HEK293 (cell line): Measurements from ENCODE around the gene FSD2.

Experiments
- BCL11B ChIP-seq: fragments of 450-650 bp; formaldehyde crosslinking; IDR thresholded peaks from 2 replicates; pipeline ENCODE4 v1.5.1; 2016; ENCODE audit warnings: low read depth, missing biosample characterization, missing genetic modification characterization
- EGR2 ChIP-seq: fragments of 450-650 bp; formaldehyde crosslinking; IDR thresholded peaks from 2 replicates; pipeline ENCODE4 v1.5.1; 2016; ENCODE audit warnings: low read depth, missing biosample characterization, missing genetic modification characterization
- GLI2 ChIP-seq: fragments of 450-650 bp; formaldehyde crosslinking; IDR thresholded peaks from 2 replicates; pipeline ENCODE4; 2017; ENCODE audit warnings: missing biosample characterization, missing genetic modification characterization, low read depth, borderline replicate concordance
- MEIS1 ChIP-seq: sonication (generic); formaldehyde crosslinking; IDR thresholded peaks from 2 replicates; pipeline ENCODE4 v1.8.1; 2022; ENCODE audit warnings: missing genetic modification reagents, mild to moderate bottlenecking, borderline replicate concordance
- MZF1 ChIP-seq: fragments of 450-650 bp; formaldehyde crosslinking; IDR thresholded peaks from 2 replicates; pipeline ENCODE4 v1.5.1; 2017; ENCODE audit warnings: missing biosample characterization, missing genetic modification characterization, borderline replicate concordance
- YY1 ChIP-seq: fragments of 450-650 bp; formaldehyde crosslinking; IDR thresholded peaks from 2 replicates; pipeline ENCODE4 v1.5.1; 2018; ENCODE audit warnings: missing biosample characterization, missing genetic modification characterization
- YY2 ChIP-seq: fragments of 450-650 bp; formaldehyde crosslinking; IDR thresholded peaks from 2 replicates; pipeline ENCODE4 v1.5.1; 2016; ENCODE audit warnings: missing biosample characterization, missing genetic modification characterization
- ZBTB20 ChIP-seq: fragments of 450-650 bp; formaldehyde crosslinking; IDR thresholded peaks from 2 replicates; pipeline ENCODE4 v1.5.1; 2016; ENCODE audit warnings: missing biosample characterization, missing genetic modification characterization
- ZFHX2 ChIP-seq: fragments of 450-650 bp; formaldehyde crosslinking; conservative IDR thresholded peaks from 2 replicates; pipeline ENCODE4 v1.5.1; 2016; ENCODE audit warnings: missing biosample characterization, missing genetic modification characterization
- ZNF114 ChIP-seq: fragments of 450-650 bp; formaldehyde crosslinking; IDR thresholded peaks from 2 replicates; pipeline ENCODE4 v1.5.0; 2017; ENCODE audit warnings: missing biosample characterization, missing genetic modification characterization
- ZNF184 ChIP-seq: fragments of 450-650 bp; IDR thresholded peaks from 2 replicates; pipeline ENCODE4 v1.5.1; 2018; ENCODE audit warnings: missing biosample characterization, mild to moderate bottlenecking, missing genetic modification characterization
- ZNF214 ChIP-seq: fragments of 450-650 bp; formaldehyde crosslinking; IDR thresholded peaks from 2 replicates; pipeline ENCODE4 v1.5.1; 2017; ENCODE audit warnings: missing biosample characterization, mild to moderate bottlenecking, missing genetic modification characterization, borderline replicate concordance
- ZNF223 ChIP-seq: fragments of 450-650 bp; formaldehyde crosslinking; IDR thresholded peaks from 2 replicates; pipeline ENCODE4 v1.5.1; 2016; ENCODE audit warnings: missing biosample characterization, missing genetic modification characterization
- ZNF24 ChIP-seq: fragments of 450-650 bp; formaldehyde crosslinking; IDR thresholded peaks from 2 replicates; pipeline ENCODE4 v1.5.1; 2016; ENCODE audit warnings: missing biosample characterization, missing genetic modification characterization
- ZNF292 ChIP-seq: fragments of 450-650 bp; formaldehyde crosslinking; IDR thresholded peaks from 2 replicates; pipeline ENCODE4 v1.5.1; 2016; ENCODE audit warnings: low read depth, missing biosample characterization, missing genetic modification characterization, borderline replicate concordance
- ZNF404 ChIP-seq: fragments of 450-650 bp; formaldehyde crosslinking; IDR thresholded peaks from 2 replicates; pipeline ENCODE4 v1.5.1; 2017; ENCODE audit warnings: missing biosample characterization, missing genetic modification characterization
- ZNF433 ChIP-seq: fragments of 450-650 bp; formaldehyde crosslinking; IDR thresholded peaks from 2 replicates; pipeline ENCODE4 v1.5.1; 2016; ENCODE audit warnings: missing biosample characterization, missing genetic modification characterization, low read depth
- ZNF529 ChIP-seq: fragments of 450-650 bp; formaldehyde crosslinking; IDR thresholded peaks from 2 replicates; pipeline ENCODE4 v1.5.1; 2017; ENCODE audit warnings: missing genetic modification characterization, missing biosample characterization; ENCODE audit not compliant: insufficient replicate concordance
- ZNF548 ChIP-seq: fragments of 450-650 bp; formaldehyde crosslinking; IDR thresholded peaks from 2 replicates; pipeline ENCODE4 v1.5.1; 2016; ENCODE audit warnings: missing biosample characterization, missing genetic modification characterization
- ZNF624 ChIP-seq: fragments of 450-650 bp; formaldehyde crosslinking; IDR thresholded peaks from 2 replicates; pipeline ENCODE4 v1.5.1; 2017; ENCODE audit warnings: missing biosample characterization, missing genetic modification characterization
- ZNF707 ChIP-seq: fragments of 450-650 bp; formaldehyde crosslinking; IDR thresholded peaks from 2 replicates; pipeline ENCODE4 v1.5.1; 2016; ENCODE audit warnings: missing biosample characterization, missing genetic modification characterization
- ZNF747 ChIP-seq: fragments of 450-650 bp; formaldehyde crosslinking; IDR thresholded peaks from 2 replicates; pipeline ENCODE4 v1.5.1; 2016; ENCODE audit warnings: missing biosample characterization, missing genetic modification characterization
- ZNF830 ChIP-seq: fragments of 450-650 bp; IDR thresholded peaks from 2 replicates; pipeline ENCODE4 v1.5.0; 2018; ENCODE audit warnings: missing biosample characterization, missing genetic modification characterization, low read depth, mild to moderate bottlenecking, moderate library complexity
- ZSCAN23 ChIP-seq: fragments of 450-650 bp; formaldehyde crosslinking; IDR thresholded peaks from 2 replicates; pipeline ENCODE4 v1.5.1; 2016; ENCODE audit warnings: missing biosample characterization, missing genetic modification characterization
- TF ChIP-seq, protein P1 (sequence below): fragments of 450-650 bp; formaldehyde crosslinking; conservative IDR thresholded peaks from 2 replicates; pipeline ENCODE4 v1.5.1; 2016; ENCODE audit warnings: low read depth, missing biosample characterization, missing genetic modification characterization
- TF ChIP-seq, protein P2 (sequence below): fragments of 450-650 bp; formaldehyde crosslinking; IDR thresholded peaks from 2 replicates; pipeline ENCODE4 v1.5.1; 2016; ENCODE audit warnings: missing biosample characterization, missing genetic modification characterization
- TF ChIP-seq, protein P3 (sequence below): fragments of 450-650 bp; formaldehyde crosslinking; IDR thresholded peaks from 2 replicates; pipeline ENCODE4 v1.5.1; 2017; ENCODE audit warnings: missing biosample characterization, mild to moderate bottlenecking, missing genetic modification characterization, moderate library complexity

The FSD2 gene

GRCh38 chr15:82809308-82810060 lies 3.6 kb upstream of the FSD2 start, which contains the start of gene WHAMM (continued):
- TF ChIP-seq, protein P1, sequence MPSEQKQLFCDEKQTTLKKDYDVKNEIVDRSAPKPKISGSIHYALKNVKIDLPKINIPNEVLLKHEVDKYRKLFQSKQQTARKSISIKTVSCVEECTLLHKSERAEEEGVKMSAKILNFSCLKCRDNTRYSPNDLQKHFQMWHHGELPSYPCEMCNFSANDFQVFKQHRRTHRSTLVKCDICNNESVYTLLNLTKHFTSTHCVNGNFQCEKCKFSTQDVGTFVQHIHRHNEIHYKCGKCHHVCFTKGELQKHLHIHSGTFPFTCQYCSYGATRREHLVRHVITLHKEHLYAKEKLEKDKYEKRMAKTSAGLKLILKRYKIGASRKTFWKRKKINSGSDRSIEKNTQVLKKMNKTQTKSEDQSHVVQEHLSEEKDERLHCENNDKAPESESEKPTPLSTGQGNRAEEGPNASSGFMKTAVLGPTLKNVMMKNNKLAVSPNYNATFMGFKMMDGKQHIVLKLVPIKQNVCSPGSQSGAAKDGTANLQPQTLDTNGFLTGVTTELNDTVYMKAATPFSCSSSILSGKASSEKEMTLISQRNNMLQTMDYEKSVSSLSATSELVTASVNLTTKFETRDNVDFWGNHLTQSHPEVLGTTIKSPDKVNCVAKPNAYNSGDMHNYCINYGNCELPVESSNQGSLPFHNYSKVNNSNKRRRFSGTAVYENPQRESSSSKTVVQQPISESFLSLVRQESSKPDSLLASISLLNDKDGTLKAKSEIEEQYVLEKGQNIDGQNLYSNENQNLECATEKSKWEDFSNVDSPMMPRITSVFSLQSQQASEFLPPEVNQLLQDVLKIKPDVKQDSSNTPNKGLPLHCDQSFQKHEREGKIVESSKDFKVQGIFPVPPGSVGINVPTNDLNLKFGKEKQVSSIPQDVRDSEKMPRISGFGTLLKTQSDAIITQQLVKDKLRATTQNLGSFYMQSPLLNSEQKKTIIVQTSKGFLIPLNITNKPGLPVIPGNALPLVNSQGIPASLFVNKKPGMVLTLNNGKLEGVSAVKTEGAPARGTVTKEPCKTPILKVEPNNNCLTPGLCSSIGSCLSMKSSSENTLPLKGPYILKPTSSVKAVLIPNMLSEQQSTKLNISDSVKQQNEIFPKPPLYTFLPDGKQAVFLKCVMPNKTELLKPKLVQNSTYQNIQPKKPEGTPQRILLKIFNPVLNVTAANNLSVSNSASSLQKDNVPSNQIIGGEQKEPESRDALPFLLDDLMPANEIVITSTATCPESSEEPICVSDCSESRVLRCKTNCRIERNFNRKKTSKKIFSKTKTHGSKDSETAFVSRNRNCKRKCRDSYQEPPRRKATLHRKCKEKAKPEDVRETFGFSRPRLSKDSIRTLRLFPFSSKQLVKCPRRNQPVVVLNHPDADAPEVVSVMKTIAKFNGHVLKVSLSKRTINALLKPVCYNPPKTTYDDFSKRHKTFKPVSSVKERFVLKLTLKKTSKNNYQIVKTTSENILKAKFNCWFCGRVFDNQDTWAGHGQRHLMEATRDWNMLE (tag by site-specific recombination), result no peak
- TF ChIP-seq ZNF404 (tag by site-specific recombination) (no peak), MEIS1 (CRISPR knock-in tag) (no peak), ZNF747 (tag by site-specific recombination) (no peak), ZNF292 (tag by site-specific recombination) (no peak), ZNF830 (tag by site-specific recombination) (no peak), ZSCAN23 (tag by site-specific recombination) (no peak), ZNF433 (tag by site-specific recombination) (no peak), ZBTB20 (tag by site-specific recombination) (peak; percentile 95), ZNF624 (no peak), ZNF184 (tag by site-specific recombination) (no peak), ZFHX2 (tag by site-specific recombination) (no peak), EGR2 (tag by site-specific recombination) (no peak), ZNF707 (tag by site-specific recombination) (no peak), ZNF24 (tag by site-specific recombination) (no peak), ZNF114 (tag by site-specific recombination) (no peak), ZNF214 (no peak), GLI2 (tag by site-specific recombination) (no peak), MZF1 (tag by site-specific recombination) (no peak), YY2 (tag by site-specific recombination) (no peak), ZNF529 (tag by site-specific recombination) (no peak), BCL11B (tag by site-specific recombination) (no peak), ZNF548 (tag by site-specific recombination) (no peak), YY1 (tag by site-specific recombination) (0 out of 2 replicates have a peak, but pooled peaks have one; percentile 67), ZNF223 (no peak)
- TF ChIP-seq, protein P2, sequence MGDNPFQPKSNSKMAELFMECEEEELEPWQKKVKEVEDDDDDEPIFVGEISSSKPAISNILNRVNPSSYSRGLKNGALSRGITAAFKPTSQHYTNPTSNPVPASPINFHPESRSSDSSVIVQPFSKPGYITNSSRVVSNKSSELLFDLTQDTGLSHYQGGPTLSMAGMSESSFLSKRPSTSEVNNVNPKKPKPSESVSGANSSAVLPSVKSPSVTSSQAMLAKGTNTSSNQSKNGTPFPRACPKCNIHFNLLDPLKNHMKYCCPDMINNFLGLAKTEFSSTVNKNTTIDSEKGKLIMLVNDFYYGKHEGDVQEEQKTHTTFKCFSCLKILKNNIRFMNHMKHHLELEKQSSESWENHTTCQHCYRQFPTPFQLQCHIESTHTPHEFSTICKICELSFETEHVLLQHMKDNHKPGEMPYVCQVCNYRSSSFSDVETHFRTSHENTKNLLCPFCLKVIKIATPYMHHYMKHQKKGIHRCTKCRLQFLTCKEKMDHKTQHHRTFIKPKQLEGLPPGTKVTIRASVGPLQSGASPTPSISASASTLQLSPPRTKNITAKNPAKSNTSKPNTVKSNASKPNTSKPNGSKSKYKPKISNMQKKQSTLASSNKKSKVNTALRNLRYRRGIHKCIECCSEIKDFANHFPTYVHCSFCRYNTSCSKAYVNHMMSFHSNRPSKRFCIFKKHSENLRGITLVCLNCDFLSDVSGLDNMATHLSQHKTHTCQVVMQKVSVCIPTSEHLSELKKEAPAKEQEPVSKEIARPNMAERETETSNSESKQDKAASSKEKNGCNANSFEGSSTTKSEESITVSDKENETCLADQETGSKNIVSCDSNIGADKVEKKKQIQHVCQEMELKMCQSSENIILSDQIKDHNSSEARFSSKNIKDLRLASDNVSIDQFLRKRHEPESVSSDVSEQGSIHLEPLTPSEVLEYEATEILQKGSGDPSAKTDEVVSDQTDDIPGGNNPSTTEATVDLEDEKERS (tag by site-specific recombination), result no peak
- TF ChIP-seq, protein P3, sequence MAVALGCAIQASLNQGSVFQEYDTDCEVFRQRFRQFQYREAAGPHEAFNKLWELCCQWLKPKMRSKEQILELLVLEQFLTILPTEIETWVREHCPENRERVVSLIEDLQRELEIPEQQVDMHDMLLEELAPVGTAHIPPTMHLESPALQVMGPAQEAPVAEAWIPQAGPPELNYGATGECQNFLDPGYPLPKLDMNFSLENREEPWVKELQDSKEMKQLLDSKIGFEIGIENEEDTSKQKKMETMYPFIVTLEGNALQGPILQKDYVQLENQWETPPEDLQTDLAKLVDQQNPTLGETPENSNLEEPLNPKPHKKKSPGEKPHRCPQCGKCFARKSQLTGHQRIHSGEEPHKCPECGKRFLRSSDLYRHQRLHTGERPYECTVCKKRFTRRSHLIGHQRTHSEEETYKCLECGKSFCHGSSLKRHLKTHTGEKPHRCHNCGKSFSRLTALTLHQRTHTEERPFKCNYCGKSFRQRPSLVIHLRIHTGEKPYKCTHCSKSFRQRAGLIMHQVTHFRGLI, result 0 out of 2 replicates have a peak, but pooled peaks have one; percentile 20
